ENCODE measurements around the gene ARRDC2. TPM values are rescaled to one million over a fixed set of nuclear protein-coding genes. Genes with fewer than 3 reads are reported as not detected.

ARRDC2 gene
- total and polyA plus RNA-seq, 2 experiments from 2014 or later = 5.7 to 19.7 TPM

DNA sequence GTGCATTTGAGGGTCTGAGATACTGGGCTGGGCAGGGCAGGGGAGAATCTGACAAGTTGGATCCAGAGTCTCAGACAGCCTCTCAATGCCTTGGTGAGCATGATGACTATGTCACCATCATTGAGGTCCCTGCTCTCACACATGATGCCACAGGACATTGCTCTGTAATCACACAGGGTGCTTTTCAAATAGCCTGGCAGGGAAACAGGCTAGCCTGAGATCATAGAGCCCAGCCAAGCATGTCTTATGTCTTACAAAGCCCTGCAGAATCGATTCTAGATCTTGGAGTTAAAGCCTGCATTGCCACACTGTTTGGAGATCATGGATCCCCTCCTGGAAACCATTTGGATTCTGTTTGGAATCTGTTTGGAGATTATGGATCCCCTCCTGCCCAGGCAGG, 35.7 kb upstream of the ARRDC2 start:
- DNase-seq = no peak
- no peaks in the 10 kb centered on the region for H3K9me2 ChIP-seq (ENCODE audit: insufficient read depth)
- no peaks in the 10 kb centered on the region for H3K9me3 ChIP-seq (ENCODE audit: low read depth)
- no peaks in the 10 kb centered on the region for H4K20me1 ChIP-seq (ENCODE audit: insufficient read depth)
- H3K36me3 ChIP-seq (ENCODE audit: low read depth) = no peaks in the 10 kb centered on the region
- H3K79me2 ChIP-seq (ENCODE audit: insufficient read depth) = no peaks in the 10 kb centered on the region
- no peak overlapping the region for H3K9ac ChIP-seq
- H2AFZ ChIP-seq = no peak overlapping the region
- H3K27me3 ChIP-seq (replicated peaks; ENCODE audit: insufficient read depth) = peaks cover 15% of the 10 kb centered on the region
- H3K4me1 ChIP-seq (ENCODE audit: insufficient read depth) = no peaks in the 10 kb centered on the region
- in situ Hi-C loops (cut with MboI) = no loop called here
- H3K27ac ChIP-seq = no peak overlapping the region
- H3K4me2 ChIP-seq (ENCODE audit: unreplicated experiment) = no peak overlapping the region
- H3K4me3 ChIP-seq = no peak overlapping the region
- 80 to 91% methylated on average over 1 of the region's 1 CpG for whole genome bisulfite sequencing, 2 experiments (ENCODE audit: low coverage in 1 of 2, low lambda C conversion rate in 2 of 2, missing lambda C conversion rate in 2 of 2)
- no peaks in the 10 kb centered on the region for H3F3A ChIP-seq (ENCODE audit: insufficient read depth)
- TF ChIP-seq EZH2 (IDR thresholded peaks at IDR 0.05; ENCODE audit: insufficient read depth, poor library complexity, severe bottlenecking) (no peak), EZH2phosphoT487 (IDR thresholded peaks at IDR 0.05; ENCODE audit: insufficient read depth, low read depth) (no peak)

- Histone ChIP-seq H3F3A (ENCODE audit: insufficient read depth) (no peaks in the 10 kb centered on the region), H4K20me1 (ENCODE audit: insufficient read depth) (no peaks in the 10 kb centered on the region), H3K9me3 (ENCODE audit: low read depth) (no peaks in the 10 kb centered on the region), H3K36me3 (ENCODE audit: low read depth) (no peaks in the 10 kb centered on the region), H3K9me2 (ENCODE audit: insufficient read depth) (no peaks in the 10 kb centered on the region), H3K79me2 (ENCODE audit: insufficient read depth) (no peaks in the 10 kb centered on the region), H3K4me2 (ENCODE audit: unreplicated experiment) (no peak overlapping the region), H3K4me1 (ENCODE audit: insufficient read depth) (no peaks in the 10 kb centered on the region), H3K4me3 (no peak overlapping the region), H3K9ac (no peak overlapping the region), H2AFZ (no peak overlapping the region), H3K27ac (no peak overlapping the region), H3K27me3 (replicated peaks; ENCODE audit: insufficient read depth) (peaks cover 6% of the 10 kb centered on the region; the same call in 1 of the 2 replicates)
- in situ Hi-C loops (cut with MboI) = no loop called here
- no peak for TF ChIP-seq EZH2phosphoT487 (IDR thresholded peaks at IDR 0.05; ENCODE audit: insufficient read depth, low read depth)
- no peak for TF ChIP-seq EZH2 (IDR thresholded peaks at IDR 0.05; ENCODE audit: insufficient read depth, poor library complexity, severe bottlenecking)
- 81 to 82% methylated on average over 20 to 23 of the region's 23 CpGs for WGBS, 2 experiments (ENCODE audit: low coverage in 1 of 2, low lambda C conversion rate in 2 of 2, missing lambda C conversion rate in 2 of 2)
- DNase-seq = no peak
These were observed 34.2 kb upstream of the ARRDC2 start for GRCh38 chr19:17973759-17974158.

DNA sequence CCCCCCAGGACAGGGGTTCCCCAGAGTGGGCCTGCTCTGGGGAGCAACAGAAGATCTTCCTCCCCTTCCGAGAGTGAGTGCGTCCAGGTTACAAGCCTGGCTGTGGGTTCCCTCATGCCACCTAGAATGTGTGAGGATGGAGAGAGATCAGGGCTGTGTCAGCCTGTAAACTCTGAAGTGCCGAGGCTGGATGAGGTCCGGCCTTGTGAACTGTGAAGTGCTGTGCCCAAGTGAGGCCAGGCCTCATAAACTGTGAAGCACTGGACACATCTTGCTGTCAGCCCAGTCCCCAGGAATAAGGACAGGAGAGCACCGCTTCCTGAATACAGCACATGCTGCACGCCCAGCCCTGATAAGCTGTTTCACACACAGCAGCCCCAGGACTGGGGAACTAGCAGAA, 33.4 kb upstream of the ARRDC2 start:
- Histone ChIP-seq H3K4me1 (ENCODE audit: insufficient read depth) (no peaks in the 10 kb centered on the region), H3K27ac (no peak overlapping the region), H2AFZ (no peak overlapping the region), H3K4me2 (ENCODE audit: unreplicated experiment) (no peak overlapping the region), H3K9me3 (ENCODE audit: low read depth) (no peaks in the 10 kb centered on the region), H3K27me3 (replicated peaks; ENCODE audit: insufficient read depth) (peaks cover 4% of the 10 kb centered on the region; the same call in 1 of the 2 replicates), H3K9ac (no peak overlapping the region), H3K36me3 (ENCODE audit: low read depth) (no peaks in the 10 kb centered on the region), H3K4me3 (no peak overlapping the region), H3K9me2 (ENCODE audit: insufficient read depth) (no peaks in the 10 kb centered on the region), H4K20me1 (ENCODE audit: insufficient read depth) (no peaks in the 10 kb centered on the region), H3K79me2 (ENCODE audit: insufficient read depth) (no peaks in the 10 kb centered on the region), H3F3A (ENCODE audit: insufficient read depth) (no peaks in the 10 kb centered on the region)
- in situ Hi-C loops (cut with MboI) = no loop called here
- WGBS, 2 experiments (ENCODE audit: low coverage in 1 of 2, low lambda C conversion rate in 2 of 2, missing lambda C conversion rate in 2 of 2) = 56 to 66% methylated on average over 6 of the region's 6 CpGs
- no peak for DNase-seq
- TF ChIP-seq EZH2 (IDR thresholded peaks at IDR 0.05; ENCODE audit: insufficient read depth, poor library complexity, severe bottlenecking) = no peak
- TF ChIP-seq EZH2phosphoT487 (IDR thresholded peaks at IDR 0.05; ENCODE audit: insufficient read depth, low read depth) = no peak

GRCh38 chr19:17975032-17975431, 32.9 kb upstream of the ARRDC2 start:
- Histone ChIP-seq H3K27me3 (replicated peaks; ENCODE audit: insufficient read depth) (peaks cover 4% of the 10 kb centered on the region; the same call in 1 of the 2 replicates), H3K79me2 (ENCODE audit: insufficient read depth) (no peaks in the 10 kb centered on the region), H3K36me3 (ENCODE audit: low read depth) (no peaks in the 10 kb centered on the region), H3K9me3 (ENCODE audit: low read depth) (no peaks in the 10 kb centered on the region), H3K9ac (no peak overlapping the region), H3K4me3 (no peak overlapping the region), H3K9me2 (ENCODE audit: insufficient read depth) (no peaks in the 10 kb centered on the region), H4K20me1 (ENCODE audit: insufficient read depth) (no peaks in the 10 kb centered on the region), H3K4me2 (ENCODE audit: unreplicated experiment) (no peak overlapping the region), H3K4me1 (ENCODE audit: insufficient read depth) (no peaks in the 10 kb centered on the region), H3F3A (ENCODE audit: insufficient read depth) (no peaks in the 10 kb centered on the region), H2AFZ (no peak overlapping the region), H3K27ac (no peak overlapping the region)
- WGBS, 2 experiments (ENCODE audit: low coverage in 1 of 2, low lambda C conversion rate in 2 of 2, missing lambda C conversion rate in 2 of 2) = 59% methylated on average over 8 of the region's 8 CpGs
- DNase-seq = no peak
- in situ Hi-C loops (cut with MboI) = no loop called here
- TF ChIP-seq EZH2 (IDR thresholded peaks at IDR 0.05; ENCODE audit: insufficient read depth, poor library complexity, severe bottlenecking) (no peak), EZH2phosphoT487 (IDR thresholded peaks at IDR 0.05; ENCODE audit: insufficient read depth, low read depth) (no peak)

- TF ChIP-seq EZH2 (IDR thresholded peaks at IDR 0.05; ENCODE audit: insufficient read depth, poor library complexity, severe bottlenecking) = no peak
- no peak for TF ChIP-seq EZH2phosphoT487 (IDR thresholded peaks at IDR 0.05; ENCODE audit: insufficient read depth, low read depth)
- peaks cover 4% of the 10 kb centered on the region; the same call in 1 of the 2 replicates for H3K27me3 ChIP-seq (replicated peaks; ENCODE audit: insufficient read depth)
- no peaks in the 10 kb centered on the region for H3K9me2 ChIP-seq (ENCODE audit: insufficient read depth)
- no peaks in the 10 kb centered on the region for H4K20me1 ChIP-seq (ENCODE audit: insufficient read depth)
- no peak overlapping the region for H3K4me2 ChIP-seq (ENCODE audit: unreplicated experiment)
- H3K4me1 ChIP-seq (ENCODE audit: insufficient read depth) = no peaks in the 10 kb centered on the region
- no peaks in the 10 kb centered on the region for H3K79me2 ChIP-seq (ENCODE audit: insufficient read depth)
- H3F3A ChIP-seq (ENCODE audit: insufficient read depth) = no peaks in the 10 kb centered on the region
- no peaks in the 10 kb centered on the region for H3K9me3 ChIP-seq (ENCODE audit: low read depth)
- 47 to 62% methylated on average over 4 of the region's 4 CpGs for WGBS, 2 experiments (ENCODE audit: low coverage in 1 of 2, low lambda C conversion rate in 2 of 2, missing lambda C conversion rate in 2 of 2)
- H3K36me3 ChIP-seq (ENCODE audit: low read depth) = no peaks in the 10 kb centered on the region
- in situ Hi-C loops (cut with MboI) = no loop called here
- DNase-seq = no peak
- no peak overlapping the region for H3K27ac ChIP-seq
- no peak overlapping the region for H2AFZ ChIP-seq
- H3K4me3 ChIP-seq = no peak overlapping the region
- H3K9ac ChIP-seq = no peak overlapping the region
These were observed 30.9 kb upstream of the ARRDC2 start for GRCh38 chr19:17977021-17977420.

Data from GM23248 (cell line).